Stimulated activated CD8-positive, alpha-beta memory T cell treated with anti-CD3 and anti-CD28 coated beads, Interleukin-15, amount 100 ng/mL, for 48 hours (primary cell): ENCODE measurements around the gene CBLIF.
"Not testable (repeated sequence)": the region's sequence is repeated elsewhere in the genome, so short reads cannot be mapped to it uniquely, and the experiment has no call there.

ENCODE experiments used
- DNase-seq, 2 donors: peaks; one replicate each; pipeline ENCODE4 v3.0.0-alpha.2; 2020; ENCODE audit warnings: low read depth in 2 of 2

The CBLIF gene

GRCh38 chr11:59845399-59845798, at the start of gene CBLIF:
CBLIF (minus strand) TSS chr11:59845499; CDS start chr11:59845453, 46 bp downstream.
- DNase-seq = no peak

GRCh38 chr11:59894616-59895015, 49.3 kb upstream of the CBLIF start:
- DNase-seq = no peak

GRCh38 chr11:59891781-59892181, 46.5 kb upstream of the CBLIF start:
- no peak for DNase-seq

- not testable (repeated sequence) for DNase-seq
Observed at GRCh38 chr11:59887156-59887555, 41.9 kb upstream of the CBLIF start.

- DNase-seq = no peak
Observed at GRCh38 chr11:59883597-59883996, 38.3 kb upstream of the CBLIF start.

- DNase-seq = no peak
Observed at GRCh38 chr11:59879567-59879966, 34.3 kb upstream of the CBLIF start.

- no peak for DNase-seq
Observed at GRCh38 chr11:59878575-59878974, 33.3 kb upstream of the CBLIF start, which contains the start of gene OOSP3. OOSP3 (plus strand) TSS chr11:59878782; CDS start chr11:59878809, 27 bp downstream.

- DNase-seq = no peak
Observed at GRCh38 chr11:59877784-59878183, 32.5 kb upstream of the CBLIF start.

- DNase-seq = no peak
Observed at GRCh38 chr11:59877325-59877724, 32.0 kb upstream of the CBLIF start.

- DNase-seq = no peak
Observed at GRCh38 chr11:59875856-59876519, 30.7 kb upstream of the CBLIF start.

- DNase-seq = no peak
Observed at GRCh38 chr11:59872076-59872475, 26.8 kb upstream of the CBLIF start.

- no peak for DNase-seq
Observed at GRCh38 chr11:59867946-59868345, 22.6 kb upstream of the CBLIF start.

- no peak for DNase-seq
Observed at GRCh38 chr11:59866836-59867235, 21.5 kb upstream of the CBLIF start.

GRCh38 chr11:59866397-59866796, 21.1 kb upstream of the CBLIF start, which contains the start of gene TCN1:
TCN1 (minus strand) TSS chr11:59866487; CDS start chr11:59866470, 17 bp downstream.
- DNase-seq = no peak

- no peak for DNase-seq
Observed at GRCh38 chr11:59865031-59865430, 19.7 kb upstream of the CBLIF start.

GRCh38 chr11:59862252-59862651, 17.0 kb upstream of the CBLIF start:
- no peak for DNase-seq

GRCh38 chr11:59859673-59860072, 14.4 kb upstream of the CBLIF start:
- no peak for DNase-seq

- DNase-seq = peak in 1 of 2 donors; percentile 4
Observed at GRCh38 chr11:59857439-59858434, 12.4 kb upstream of the CBLIF start.

GRCh38 chr11:59854871-59855270, 9.6 kb upstream of the CBLIF start:
- no peak for DNase-seq

GRCh38 chr11:59851416-59851815, 6.1 kb upstream of the CBLIF start:
- DNase-seq = not testable (repeated sequence)

GRCh38 chr11:59849551-59849950, 4.3 kb upstream of the CBLIF start:
- not testable (repeated sequence) for DNase-seq

GRCh38 chr11:59849129-59849528, 3.8 kb upstream of the CBLIF start:
- no peak for DNase-seq

- not testable (repeated sequence) for DNase-seq
Observed at GRCh38 chr11:59848439-59848838, 3.1 kb upstream of the CBLIF start.
